NCI-H446 treated with DMSO at 0.1 percent for 48 hours (cell line): ENCODE results near the gene YBX1.
"Not testable (repeated sequence)": the region's sequence is repeated elsewhere in the genome, so short reads cannot be mapped to it uniquely, and the experiment has no call there.

ENCODE experiments used
- DNase-seq: peaks from one replicate; lab custom pipeline; 2025; lab: John Stamatoyannopoulos, UW

The YBX1 gene

DNA sequence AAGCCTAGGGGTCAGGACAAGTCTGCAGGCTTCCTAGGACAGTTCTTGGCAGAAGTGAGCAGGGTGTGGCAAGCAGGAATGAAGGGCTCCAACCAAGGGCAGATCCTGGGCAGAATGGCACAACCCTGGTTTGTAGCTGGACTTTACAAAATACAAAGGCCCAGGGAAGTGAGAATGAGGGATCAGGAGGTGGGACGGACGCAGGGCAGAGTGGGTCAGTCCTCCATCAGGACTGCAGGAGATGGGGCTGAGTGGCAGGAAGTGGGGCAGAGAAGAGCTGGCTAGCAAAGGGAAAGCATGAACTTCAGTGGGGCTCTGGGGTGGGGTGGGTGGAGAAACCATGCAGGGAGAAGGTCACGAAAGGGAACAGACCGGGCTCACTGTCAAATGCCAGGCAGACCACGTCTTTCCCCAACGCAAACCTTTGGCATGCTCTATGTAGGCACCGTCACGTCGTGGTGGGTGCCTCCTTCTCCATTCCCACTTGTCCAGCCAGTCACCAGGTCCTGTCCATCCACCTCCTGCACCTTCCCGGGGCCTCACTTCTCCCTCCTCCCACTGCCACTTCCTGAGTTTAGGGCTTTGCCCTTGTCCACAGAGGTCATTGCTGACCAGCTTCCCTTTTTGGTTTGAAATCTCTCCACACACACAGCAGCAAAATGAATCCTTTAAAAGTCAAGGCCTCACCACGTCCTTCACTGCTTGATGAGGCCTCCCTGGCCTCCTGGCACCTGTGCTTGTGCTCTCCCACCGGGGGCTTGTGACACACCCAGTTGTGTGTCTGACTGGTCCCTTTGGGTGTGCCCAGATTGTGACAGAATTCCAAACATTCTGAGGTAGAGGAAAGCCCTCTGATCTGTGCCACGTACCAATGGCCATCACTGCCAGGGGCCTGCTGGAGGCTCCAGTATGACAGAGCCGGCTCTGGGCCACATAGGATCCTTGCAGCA, 66.5 kb downstream of the YBX1 start:
- DNase-seq: no peak

DNA sequence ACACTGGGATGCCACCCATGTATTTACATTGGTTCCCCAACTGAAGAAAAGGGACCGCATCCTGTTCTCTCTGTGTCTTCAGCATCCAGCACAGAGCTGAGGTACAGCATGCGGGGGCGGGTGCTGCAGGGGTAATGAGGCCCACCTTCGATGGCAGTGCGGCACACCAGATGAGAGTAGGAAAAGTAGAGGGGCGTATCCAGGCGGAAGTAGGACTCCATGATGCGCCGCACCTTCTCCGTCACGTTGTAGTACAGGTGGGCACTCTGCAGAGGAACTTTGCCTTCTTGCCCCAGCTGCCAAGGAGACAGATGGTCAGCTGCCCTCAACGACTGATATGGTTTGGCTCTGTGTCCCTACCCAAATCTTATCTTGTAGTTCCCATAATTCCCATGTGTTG, 67.8 kb downstream of the YBX1 start:
- no peak for DNase-seq

- not testable (repeated sequence) for DNase-seq
Measured at GRCh38 chr1:42751511-42752070, 69.4 kb downstream of the YBX1 start.

DNA sequence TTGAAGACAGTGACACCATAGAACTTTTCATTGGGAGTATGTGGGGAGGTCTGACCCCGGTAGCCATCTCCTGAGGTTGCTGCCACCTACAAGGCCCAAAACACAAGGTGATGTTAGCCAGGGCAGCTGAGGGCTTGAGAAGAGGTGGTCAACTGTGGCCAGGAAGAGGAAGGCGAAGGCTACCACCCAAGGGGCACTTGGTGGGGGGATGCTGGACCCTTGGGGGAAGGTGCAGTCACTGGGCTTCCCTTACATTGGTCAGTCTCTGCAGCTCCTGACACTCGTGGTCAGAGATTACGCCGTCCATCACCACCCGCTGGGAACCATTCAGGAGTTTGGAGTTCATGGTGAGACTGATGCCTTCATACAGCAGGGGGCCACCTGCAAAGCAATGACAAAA, 70.1 kb downstream of the YBX1 start:
- no peak for DNase-seq

DNA sequence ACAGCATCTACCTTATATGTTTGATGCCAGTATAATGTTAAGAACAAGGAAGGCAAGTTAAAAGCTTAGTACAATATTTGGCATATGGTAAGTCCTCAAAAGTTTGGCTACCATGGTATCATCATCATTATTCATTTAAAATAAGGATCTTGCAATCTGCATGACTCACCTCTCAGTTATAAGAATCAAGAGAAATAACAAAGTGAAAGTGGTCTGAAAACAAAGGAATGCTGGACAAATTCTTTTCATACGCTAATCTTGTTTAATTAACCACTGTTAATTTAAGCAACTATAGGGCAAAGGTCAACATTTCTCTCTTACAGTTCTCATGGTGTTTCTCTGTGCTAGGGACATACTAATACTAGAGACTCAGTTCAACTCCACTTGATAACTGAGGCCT, 70.9 kb downstream of the YBX1 start:
- DNase-seq: no peak
